ENCODE results near the gene USP20.

DNA sequence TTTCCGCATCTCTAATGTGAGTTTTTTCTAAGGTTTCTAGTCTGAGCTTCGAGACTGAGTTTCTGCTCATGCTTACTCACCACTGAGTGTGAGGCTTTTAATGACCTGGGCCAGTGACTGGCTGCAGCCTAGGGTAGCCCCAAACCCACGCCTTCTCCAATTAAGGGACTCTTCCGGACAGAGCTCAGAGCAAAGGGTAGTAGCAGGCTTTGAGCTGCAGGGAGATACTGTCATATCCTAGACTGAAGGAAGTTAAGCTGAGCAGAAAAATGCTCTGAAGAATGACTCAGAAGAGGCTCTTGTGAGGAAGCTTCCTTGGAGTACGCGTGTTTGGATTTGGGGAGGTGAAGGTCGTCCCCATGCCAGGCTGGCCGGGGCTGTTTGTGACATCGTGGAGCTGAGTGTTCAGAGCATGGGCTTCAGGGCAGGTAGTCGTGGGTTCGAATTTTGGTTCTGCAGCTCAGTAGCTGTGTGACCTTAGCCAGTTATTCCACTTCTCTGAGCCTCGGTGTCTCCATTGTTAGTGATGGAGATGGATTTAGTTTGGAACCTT is 3.5 kb downstream of the USP20 start:
- TF ChIP-seq, protein P1, sequence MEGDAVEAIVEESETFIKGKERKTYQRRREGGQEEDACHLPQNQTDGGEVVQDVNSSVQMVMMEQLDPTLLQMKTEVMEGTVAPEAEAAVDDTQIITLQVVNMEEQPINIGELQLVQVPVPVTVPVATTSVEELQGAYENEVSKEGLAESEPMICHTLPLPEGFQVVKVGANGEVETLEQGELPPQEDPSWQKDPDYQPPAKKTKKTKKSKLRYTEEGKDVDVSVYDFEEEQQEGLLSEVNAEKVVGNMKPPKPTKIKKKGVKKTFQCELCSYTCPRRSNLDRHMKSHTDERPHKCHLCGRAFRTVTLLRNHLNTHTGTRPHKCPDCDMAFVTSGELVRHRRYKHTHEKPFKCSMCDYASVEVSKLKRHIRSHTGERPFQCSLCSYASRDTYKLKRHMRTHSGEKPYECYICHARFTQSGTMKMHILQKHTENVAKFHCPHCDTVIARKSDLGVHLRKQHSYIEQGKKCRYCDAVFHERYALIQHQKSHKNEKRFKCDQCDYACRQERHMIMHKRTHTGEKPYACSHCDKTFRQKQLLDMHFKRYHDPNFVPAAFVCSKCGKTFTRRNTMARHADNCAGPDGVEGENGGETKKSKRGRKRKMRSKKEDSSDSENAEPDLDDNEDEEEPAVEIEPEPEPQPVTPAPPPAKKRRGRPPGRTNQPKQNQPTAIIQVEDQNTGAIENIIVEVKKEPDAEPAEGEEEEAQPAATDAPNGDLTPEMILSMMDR (conservative IDR thresholded peaks at IDR 0.05; ENCODE audit: low read length), result no peak
- TF ChIP-seq EZH2phosphoT487 (IDR thresholded peaks at IDR 0.05; ENCODE audit: borderline replicate concordance, low read depth, low read length), result no peak

Data from OCI-LY7 (cell line).